ENCODE results near the gene UMOD.

The UMOD gene

GRCh38 chr16:20300312-20301097 lies 52.0 kb downstream of the UMOD start:
- no peak overlapping the region for H3K18ac ChIP-seq (ENCODE audit: low read length)
- DNase-seq: peak; percentile 36 to 77
- no peak overlapping the region for H2BK120ac ChIP-seq (ENCODE audit: insufficient read depth, low read length, poor library complexity)
- H3K9ac ChIP-seq (ENCODE audit: low read length): no peak overlapping the region
- H3K23ac ChIP-seq (ENCODE audit: low read length): no peak overlapping the region
- no peaks in the 10 kb centered on the region for H3K79me1 ChIP-seq (ENCODE audit: low read length)
- no peak overlapping the region for H2BK12ac ChIP-seq (ENCODE audit: low read length)
- no peak overlapping the region for H3K4ac ChIP-seq (ENCODE audit: low read depth, low read length)
- H4K8ac ChIP-seq (ENCODE audit: low read depth, low read length): no peak overlapping the region
- no peak overlapping the region for H2AK5ac ChIP-seq (ENCODE audit: low read length)
- peak overlapping the region; percentile 24 for H3K4me2 ChIP-seq (ENCODE audit: low read length)
- H3K14ac ChIP-seq (ENCODE audit: low read length): no peak overlapping the region
- no peak overlapping the region for H2BK5ac ChIP-seq (ENCODE audit: low read depth, low read length, poor library complexity)
- no peak overlapping the region for H3K27ac ChIP-seq (ENCODE audit: low read depth, low read length)
- H2AFZ ChIP-seq (ENCODE audit: insufficient read depth, low read length, poor library complexity): no peak overlapping the region
- no peak overlapping the region for H3K4me3 ChIP-seq (ENCODE audit: low read depth, low read length)
- no peak overlapping the region for H4K91ac ChIP-seq (ENCODE audit: low read depth, low read length)
- no peaks in the 10 kb centered on the region for H3K4me1 ChIP-seq (ENCODE audit: control insufficient read depth in 1 of 2, insufficient read depth in 2 of 2, low read length in 2 of 2)
- no CpG with 5 or more reads among the region's 16 CpGs for WGBS (ENCODE audit: extremely low coverage, insufficient coverage, insufficient read length)
- H3K36me3 ChIP-seq (ENCODE audit: control insufficient read depth in 1 of 2, insufficient read depth in 2 of 2, low read length in 2 of 2): no peaks in the 10 kb centered on the region
- no peaks in the 10 kb centered on the region for H3K27me3 ChIP-seq (ENCODE audit: insufficient read depth, low read length)
- H3K79me2 ChIP-seq (ENCODE audit: control insufficient read depth, insufficient read depth, low read length, poor library complexity): no peaks in the 10 kb centered on the region
- no peak overlapping the region for H4K12ac ChIP-seq (ENCODE audit: low read depth, low read length)
- no peaks in the 10 kb centered on the region for H3K9me3 ChIP-seq (ENCODE audit: insufficient read depth, low read depth, low read length)

DNA sequence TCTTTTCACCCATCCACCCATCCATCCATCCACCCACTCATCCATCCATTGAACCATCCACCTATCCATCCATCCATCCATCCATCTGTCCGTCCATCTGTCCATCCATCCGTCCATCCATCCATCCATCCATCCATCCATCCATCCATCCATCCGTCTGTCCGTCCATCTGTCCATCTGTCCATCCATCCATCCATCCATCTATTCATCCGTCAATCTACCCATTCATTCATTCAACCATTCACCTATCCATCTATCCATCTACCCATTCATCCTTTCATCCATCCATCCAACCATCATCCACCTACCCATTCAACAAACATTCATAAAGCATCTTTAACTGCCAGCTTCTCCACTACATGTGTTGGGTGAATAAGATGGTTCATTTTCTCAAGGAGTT lies 54.1 kb downstream of the UMOD start:
- H3K9me3 ChIP-seq (ENCODE audit: insufficient read depth, low read depth, low read length): no peaks in the 10 kb centered on the region
- no peak overlapping the region for H3K23ac ChIP-seq (ENCODE audit: low read length)
- no peak overlapping the region for H4K91ac ChIP-seq (ENCODE audit: low read depth, low read length)
- H3K14ac ChIP-seq (ENCODE audit: low read length): no peak overlapping the region
- H2BK5ac ChIP-seq (ENCODE audit: low read depth, low read length, poor library complexity): no peak overlapping the region
- no peak overlapping the region for H4K12ac ChIP-seq (ENCODE audit: low read depth, low read length)
- H2AK5ac ChIP-seq (ENCODE audit: low read length): no peak overlapping the region
- H3K27me3 ChIP-seq (ENCODE audit: insufficient read depth, low read length): no peaks in the 10 kb centered on the region
- H3K4me3 ChIP-seq (ENCODE audit: low read depth, low read length): no peak overlapping the region
- no peak for DNase-seq
- H3K79me2 ChIP-seq (ENCODE audit: control insufficient read depth, insufficient read depth, low read length, poor library complexity): no peaks in the 10 kb centered on the region
- no peak overlapping the region for H2BK120ac ChIP-seq (ENCODE audit: insufficient read depth, low read length, poor library complexity)
- no peak overlapping the region for H2BK12ac ChIP-seq (ENCODE audit: low read length)
- H3K79me1 ChIP-seq (ENCODE audit: low read length): no peaks in the 10 kb centered on the region
- no peak overlapping the region for H4K8ac ChIP-seq (ENCODE audit: low read depth, low read length)
- no peak overlapping the region for H3K4ac ChIP-seq (ENCODE audit: low read depth, low read length)
- no peak overlapping the region for H2AFZ ChIP-seq (ENCODE audit: insufficient read depth, low read length, poor library complexity)
- no peak overlapping the region for H3K9ac ChIP-seq (ENCODE audit: low read length)
- no peak overlapping the region for H3K18ac ChIP-seq (ENCODE audit: low read length)
- H3K36me3 ChIP-seq (ENCODE audit: control insufficient read depth in 1 of 2, insufficient read depth in 2 of 2, low read length in 2 of 2): no peaks in the 10 kb centered on the region
- H3K4me2 ChIP-seq (ENCODE audit: low read length): no peak overlapping the region
- no peaks in the 10 kb centered on the region for H3K4me1 ChIP-seq (ENCODE audit: control insufficient read depth in 1 of 2, insufficient read depth in 2 of 2, low read length in 2 of 2)
- 100% methylated on average over 1 of the region's 5 CpGs for WGBS (ENCODE audit: extremely low coverage, insufficient coverage, insufficient read length)
- H3K27ac ChIP-seq (ENCODE audit: low read depth, low read length): no peak overlapping the region

GRCh38 chr16:20291208-20292206 lies 61.0 kb downstream of the UMOD start:
- H3K23ac ChIP-seq (ENCODE audit: low read length): no peak overlapping the region
- no peaks in the 10 kb centered on the region for H3K36me3 ChIP-seq (ENCODE audit: control insufficient read depth in 1 of 2, insufficient read depth in 2 of 2, low read length in 2 of 2)
- no CpG with 5 or more reads among the region's 16 CpGs for WGBS (ENCODE audit: extremely low coverage, insufficient coverage, insufficient read length)
- H3K27ac ChIP-seq (ENCODE audit: low read depth, low read length): no peak overlapping the region
- no peak overlapping the region for H4K12ac ChIP-seq (ENCODE audit: low read depth, low read length)
- no peak overlapping the region for H2AK5ac ChIP-seq (ENCODE audit: low read length)
- no peak overlapping the region for H2BK5ac ChIP-seq (ENCODE audit: low read depth, low read length, poor library complexity)
- no peaks in the 10 kb centered on the region for H3K79me2 ChIP-seq (ENCODE audit: control insufficient read depth, insufficient read depth, low read length, poor library complexity)
- H3K9me3 ChIP-seq (ENCODE audit: insufficient read depth, low read depth, low read length): no peaks in the 10 kb centered on the region
- no peaks in the 10 kb centered on the region for H3K27me3 ChIP-seq (ENCODE audit: insufficient read depth, low read length)
- no peak overlapping the region for H3K4me2 ChIP-seq (ENCODE audit: low read length)
- H2AFZ ChIP-seq (ENCODE audit: insufficient read depth, low read length, poor library complexity): no peak overlapping the region
- no peak overlapping the region for H4K91ac ChIP-seq (ENCODE audit: low read depth, low read length)
- peaks cover 0 to 3% of the 10 kb centered on the region in 2 experiments for H3K4me1 ChIP-seq (ENCODE audit: control insufficient read depth in 1 of 2, insufficient read depth in 2 of 2, low read length in 2 of 2)
- H4K8ac ChIP-seq (ENCODE audit: low read depth, low read length): no peak overlapping the region
- H3K79me1 ChIP-seq (ENCODE audit: low read length): no peaks in the 10 kb centered on the region
- H3K14ac ChIP-seq (ENCODE audit: low read length): no peak overlapping the region
- H3K4me3 ChIP-seq (ENCODE audit: low read depth, low read length): no peak overlapping the region
- H3K9ac ChIP-seq (ENCODE audit: low read length): no peak overlapping the region
- H3K4ac ChIP-seq (ENCODE audit: low read depth, low read length): no peak overlapping the region
- DNase-seq: no peak
- H2BK12ac ChIP-seq (ENCODE audit: low read length): no peak overlapping the region
- no peak overlapping the region for H2BK120ac ChIP-seq (ENCODE audit: insufficient read depth, low read length, poor library complexity)
- no peak overlapping the region for H3K18ac ChIP-seq (ENCODE audit: low read length)

GRCh38 chr16:20289571-20289970 lies 62.9 kb downstream of the UMOD start:
- Histone ChIP-seq H3K18ac (ENCODE audit: low read length) (no peak overlapping the region), H3K9ac (ENCODE audit: low read length) (no peak overlapping the region), H3K23ac (ENCODE audit: low read length) (no peak overlapping the region), H2AK5ac (ENCODE audit: low read length) (no peak overlapping the region), H4K91ac (ENCODE audit: low read depth, low read length) (no peak overlapping the region), H2BK12ac (ENCODE audit: low read length) (no peak overlapping the region), H3K4me2 (ENCODE audit: low read length) (no peak overlapping the region), H3K9me3 (ENCODE audit: insufficient read depth, low read depth, low read length) (no peaks in the 10 kb centered on the region), H3K27me3 (ENCODE audit: insufficient read depth, low read length) (no peaks in the 10 kb centered on the region), H4K8ac (ENCODE audit: low read depth, low read length) (no peak overlapping the region), H3K4ac (ENCODE audit: low read depth, low read length) (no peak overlapping the region), H3K27ac (ENCODE audit: low read depth, low read length) (no peak overlapping the region), H3K79me1 (ENCODE audit: low read length) (no peaks in the 10 kb centered on the region), H3K79me2 (ENCODE audit: control insufficient read depth, insufficient read depth, low read length, poor library complexity) (no peaks in the 10 kb centered on the region), H3K36me3 (ENCODE audit: control insufficient read depth in 1 of 2, insufficient read depth in 2 of 2, low read length in 2 of 2) (no peaks in the 10 kb centered on the region), H2BK120ac (ENCODE audit: insufficient read depth, low read length, poor library complexity) (no peak overlapping the region), H4K12ac (ENCODE audit: low read depth, low read length) (no peak overlapping the region), H2BK5ac (ENCODE audit: low read depth, low read length, poor library complexity) (no peak overlapping the region), H3K4me3 (ENCODE audit: low read depth, low read length) (no peak overlapping the region), H2AFZ (ENCODE audit: insufficient read depth, low read length, poor library complexity) (no peak overlapping the region), H3K14ac (ENCODE audit: low read length) (no peak overlapping the region), H3K4me1 (ENCODE audit: control insufficient read depth in 1 of 2, insufficient read depth in 2 of 2, low read length in 2 of 2) (peaks cover 3 to 4% of the 10 kb centered on the region in 2 experiments)
- DNase-seq: no peak
- WGBS (ENCODE audit: extremely low coverage, insufficient coverage, insufficient read length): no CpG with 5 or more reads among the region's 3 CpGs

Data from trophoblast cell (in vitro differentiated cells and primary cell).